GM21619 (cell line): Measurements from ENCODE around the gene ACAP2.

Source experiments
- ATAC-seq: cut with Tn5 transposase; IDR thresholded peaks from one replicate; pipeline ENCODE4 v1.9.1; 2021; ENCODE audit not compliant: unreplicated experiment

The ACAP2 gene

GRCh38 chr3:195263193-195263924 lies 179.5 kb downstream of the ACAP2 start:
- no peak for ATAC-seq

DNA sequence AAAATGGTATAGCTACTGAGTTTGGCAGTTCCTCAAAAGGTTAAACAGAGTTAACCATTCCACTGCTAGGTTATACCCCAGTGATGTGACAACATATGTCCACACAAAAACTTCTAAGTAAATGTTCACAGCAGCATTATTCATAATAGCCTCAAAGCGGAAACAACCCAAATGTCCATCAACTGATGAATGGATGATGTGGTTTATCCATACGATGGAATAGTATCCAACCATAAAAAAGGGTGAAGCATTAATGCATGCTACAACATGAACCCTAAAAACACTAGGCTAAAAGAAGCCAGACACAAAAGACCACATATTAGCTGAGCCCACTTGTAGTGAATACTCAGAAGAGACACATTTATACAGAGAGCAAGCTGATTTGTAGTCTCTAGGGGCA lies 180.9 kb downstream of the ACAP2 start:
- ATAC-seq: no peak

GRCh38 chr3:195260280-195260905 lies 182.4 kb downstream of the ACAP2 start:
- no peak for ATAC-seq

- peak; percentile 66 for ATAC-seq
Observed at GRCh38 chr3:195259475-195260279, 183.1 kb downstream of the ACAP2 start.

GRCh38 chr3:195259154-195259474 lies 183.7 kb downstream of the ACAP2 start:
- no peak for ATAC-seq

- ATAC-seq: no peak
Observed at GRCh38 chr3:195258449-195259153, 184.2 kb downstream of the ACAP2 start.

DNA sequence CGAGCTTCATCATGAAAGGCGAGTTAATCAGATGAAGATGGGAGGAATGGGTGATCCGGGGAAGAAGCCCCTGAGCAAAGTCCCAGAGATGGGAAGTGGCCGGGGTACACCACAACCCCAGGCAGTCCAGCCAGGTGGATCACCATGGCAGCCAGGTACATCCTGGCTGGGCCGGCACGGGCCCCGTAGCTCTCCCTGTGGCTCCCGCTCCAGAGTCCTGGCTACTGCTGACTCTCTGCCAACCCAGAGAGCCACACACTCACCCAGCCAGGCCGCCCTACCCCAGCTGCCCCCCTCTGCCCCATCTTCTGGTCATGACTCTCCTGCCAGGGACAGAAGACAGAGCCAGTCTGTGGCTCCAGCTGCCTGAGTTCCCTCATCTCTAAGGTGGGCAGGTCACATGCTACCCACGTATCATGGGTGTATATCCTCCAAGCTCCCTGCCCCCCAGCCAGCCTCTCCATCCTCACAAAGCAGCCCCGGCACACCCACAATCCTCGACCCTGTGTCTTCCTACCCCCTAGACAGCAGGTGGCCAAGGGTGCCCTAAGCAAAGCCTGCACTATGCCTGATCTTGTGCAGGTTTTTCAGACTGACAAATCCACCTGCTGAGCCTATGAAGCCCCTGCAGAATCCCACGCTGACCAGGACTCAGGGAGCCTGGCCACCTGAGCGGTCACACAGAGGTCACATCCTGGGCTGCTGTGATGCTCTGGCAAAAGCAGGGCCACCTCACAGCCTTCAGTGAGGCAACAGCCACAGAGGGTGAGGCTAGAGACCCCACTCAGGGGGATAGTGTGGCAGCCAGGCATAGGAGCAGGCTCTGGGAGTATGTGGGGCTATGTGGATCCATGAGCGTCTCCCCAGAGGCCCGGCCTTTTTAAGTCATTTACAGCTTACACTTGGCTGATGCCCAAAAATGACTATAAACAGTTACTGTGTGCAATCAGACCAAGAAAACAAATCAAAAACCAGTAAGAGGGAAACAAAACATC lies 185.1 kb downstream of the ACAP2 start:
- no peak for ATAC-seq

DNA sequence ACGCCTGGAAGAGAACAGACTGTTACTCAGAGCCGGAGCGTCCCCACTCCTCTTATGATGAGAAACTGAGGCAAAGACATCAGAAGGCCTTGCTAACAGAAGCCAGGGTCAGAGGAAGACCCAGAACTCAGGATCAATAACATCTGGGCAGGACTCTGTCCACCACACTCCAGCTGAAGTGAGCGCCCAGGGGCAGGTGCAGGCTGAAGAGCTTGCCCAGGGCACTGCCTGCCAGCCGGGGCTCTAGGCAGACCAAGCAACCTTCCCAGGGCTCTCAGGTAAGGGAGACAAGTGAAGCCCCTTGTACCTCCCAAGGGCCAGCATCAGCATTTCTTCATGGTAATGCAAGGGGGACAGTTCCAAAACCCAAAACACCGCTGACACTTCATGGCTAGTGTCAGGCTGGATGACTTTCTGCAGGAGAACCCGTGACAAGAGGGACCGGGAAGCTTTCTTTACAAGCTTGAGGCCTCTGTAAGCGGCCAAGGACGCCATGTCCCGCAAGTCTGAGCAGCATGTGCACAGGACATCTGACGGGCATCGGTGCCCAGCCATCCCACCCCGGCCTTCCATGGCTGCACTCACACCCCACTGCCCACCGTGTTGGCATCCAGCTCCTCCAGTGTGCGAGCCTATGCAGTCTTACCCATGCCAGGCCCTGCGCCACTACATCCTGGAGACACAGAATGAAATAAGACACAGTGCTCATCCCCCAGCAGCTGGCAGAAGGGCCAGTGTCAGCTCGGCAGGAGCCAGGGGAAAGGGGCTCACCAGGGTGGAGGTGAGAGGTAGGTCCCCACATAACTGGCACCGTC lies 186.0 kb downstream of the ACAP2 start:
- no peak for ATAC-seq

- no peak for ATAC-seq
Observed at GRCh38 chr3:195255571-195256501, 187.0 kb downstream of the ACAP2 start.

DNA sequence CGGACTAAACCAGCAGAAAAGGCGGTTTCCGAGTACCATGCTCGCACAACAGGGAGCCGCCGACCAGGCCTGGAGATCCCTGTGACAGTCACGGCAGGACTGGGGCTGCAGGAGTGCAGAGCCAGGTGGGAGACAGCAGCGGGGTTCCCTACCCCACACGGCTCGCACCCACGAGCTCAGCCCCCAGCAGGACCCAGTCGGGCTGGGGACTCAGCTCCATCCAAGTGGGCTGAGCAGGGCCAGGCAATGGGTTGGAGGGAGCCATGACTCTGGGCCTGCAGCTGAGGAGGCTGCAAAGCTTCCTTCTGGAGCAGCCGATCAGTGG lies 187.7 kb downstream of the ACAP2 start:
- ATAC-seq: no peak

GRCh38 chr3:195254454-195255175 lies 188.2 kb downstream of the ACAP2 start:
- no peak for ATAC-seq

GRCh38 chr3:195253923-195254432 lies 188.8 kb downstream of the ACAP2 start:
- ATAC-seq: no peak

GRCh38 chr3:195251336-195252065 lies 191.3 kb downstream of the ACAP2 start:
- no peak for ATAC-seq

DNA sequence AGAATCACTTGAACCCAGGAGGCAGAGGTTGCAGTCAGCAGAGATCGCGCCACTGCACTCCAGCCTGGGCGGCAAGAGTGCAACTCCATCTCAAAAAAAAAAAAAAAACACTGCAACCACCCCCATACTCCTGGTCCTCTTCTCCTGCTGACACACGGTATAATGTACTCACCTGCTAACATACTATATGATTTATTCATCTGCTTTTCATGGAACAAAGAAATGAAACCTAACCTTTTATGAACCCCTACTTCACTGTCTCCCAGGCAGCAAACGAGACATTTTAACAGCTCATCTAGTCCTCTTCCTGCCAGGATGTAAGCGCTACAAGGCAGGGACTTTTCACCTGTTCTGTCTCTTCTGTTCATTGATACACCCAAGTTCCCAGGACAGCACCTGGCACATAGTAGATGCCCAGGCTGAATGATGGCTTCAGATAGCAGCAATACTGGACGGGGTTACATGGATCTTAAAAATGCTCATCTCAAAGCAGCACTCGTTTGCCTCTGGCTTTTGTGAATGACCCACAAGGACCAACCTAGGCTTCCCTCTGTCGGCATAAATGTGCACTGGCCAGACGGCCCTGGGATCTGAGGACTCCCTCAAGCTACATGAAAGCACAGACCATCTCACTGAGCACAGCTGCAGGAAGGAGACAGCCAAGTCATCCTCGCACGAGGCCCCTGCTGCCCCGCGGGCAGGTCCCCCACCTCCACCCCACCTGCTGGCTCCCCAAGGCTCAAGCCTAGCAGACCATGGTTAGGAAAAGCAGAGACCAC lies 192.2 kb downstream of the ACAP2 start:
- no peak for ATAC-seq

GRCh38 chr3:195249858-195250464 lies 192.9 kb downstream of the ACAP2 start:
- ATAC-seq: no peak
